ENCODE results near the gene OGFOD3. TPM values are rescaled to one million over a fixed set of nuclear protein-coding genes. Genes with fewer than 3 reads are reported as not detected.

The OGFOD3 gene
- total RNA-seq, 1 donor from 2014 or later = 63.9 TPM

DNA sequence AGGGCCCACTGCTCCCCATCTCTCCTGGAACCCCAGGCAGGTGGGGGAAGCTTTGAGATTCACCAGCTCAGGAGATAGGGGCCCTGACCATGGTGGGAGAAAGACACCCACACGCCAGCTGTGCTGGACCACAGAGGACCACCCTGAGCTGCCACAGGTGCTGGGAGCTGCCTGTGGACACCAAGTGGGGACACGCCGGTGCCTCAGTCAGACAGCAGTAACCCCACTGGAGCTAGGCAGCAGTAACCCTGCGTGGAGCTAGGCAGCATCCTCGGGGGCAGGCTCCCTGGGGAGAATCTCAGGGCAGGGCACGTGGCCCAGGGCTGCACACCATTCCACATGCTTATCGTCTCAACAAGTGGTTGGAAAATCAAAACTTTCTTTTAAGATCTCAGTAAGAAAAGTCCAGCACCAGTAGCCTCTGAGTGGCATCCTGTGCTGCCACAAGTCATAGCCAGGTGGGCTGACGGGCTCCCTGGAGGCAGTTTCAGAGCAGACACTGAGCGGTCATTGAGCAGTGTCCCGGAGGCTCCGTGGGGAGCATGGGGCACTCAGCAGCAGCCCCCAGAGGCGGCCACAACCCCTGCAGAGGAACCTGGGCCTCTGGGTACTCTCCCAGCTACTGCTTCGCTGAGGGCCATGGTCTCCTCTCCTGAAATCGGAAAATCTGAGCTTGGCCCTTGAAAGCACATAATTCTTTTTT is 8.2 kb downstream of the OGFOD3 start:
- DNase-seq (ENCODE audit: low read depth) = no peak
- TF ChIP-seq CTCF (conservative IDR thresholded peaks at IDR 0.05; ENCODE audit: low read depth, low read length) = no peak
- no peak overlapping the region for H3K4me3 ChIP-seq (ENCODE audit: low read depth, low read length)

GRCh38 chr17:82408938-82409318 is 9.5 kb downstream of the OGFOD3 start:
- no peak for DNase-seq (ENCODE audit: low read depth)
- no peak for TF ChIP-seq CTCF (conservative IDR thresholded peaks at IDR 0.05; ENCODE audit: low read depth, low read length)

GRCh38 chr17:82408288-82408937 is 10.0 kb downstream of the OGFOD3 start:
- TF ChIP-seq CTCF (conservative IDR thresholded peaks at IDR 0.05; ENCODE audit: low read depth, low read length) = no peak
- DNase-seq (ENCODE audit: low read depth) = no peak
- no peak overlapping the region for H3K4me3 ChIP-seq (ENCODE audit: low read depth, low read length)

More at GRCh38 chr17:82408938-82409318, 9.5 kb downstream of the OGFOD3 start:
- no peak overlapping the region for H3K4me3 ChIP-seq (ENCODE audit: low read depth, low read length)

- DNase-seq (ENCODE audit: low read depth) = no peak
- H3K4me3 ChIP-seq (ENCODE audit: low read depth, low read length) = no peak overlapping the region
- TF ChIP-seq CTCF (conservative IDR thresholded peaks at IDR 0.05; ENCODE audit: low read depth, low read length) = no peak
Observed at GRCh38 chr17:82407255-82407654, 11.1 kb downstream of the OGFOD3 start.

DNA sequence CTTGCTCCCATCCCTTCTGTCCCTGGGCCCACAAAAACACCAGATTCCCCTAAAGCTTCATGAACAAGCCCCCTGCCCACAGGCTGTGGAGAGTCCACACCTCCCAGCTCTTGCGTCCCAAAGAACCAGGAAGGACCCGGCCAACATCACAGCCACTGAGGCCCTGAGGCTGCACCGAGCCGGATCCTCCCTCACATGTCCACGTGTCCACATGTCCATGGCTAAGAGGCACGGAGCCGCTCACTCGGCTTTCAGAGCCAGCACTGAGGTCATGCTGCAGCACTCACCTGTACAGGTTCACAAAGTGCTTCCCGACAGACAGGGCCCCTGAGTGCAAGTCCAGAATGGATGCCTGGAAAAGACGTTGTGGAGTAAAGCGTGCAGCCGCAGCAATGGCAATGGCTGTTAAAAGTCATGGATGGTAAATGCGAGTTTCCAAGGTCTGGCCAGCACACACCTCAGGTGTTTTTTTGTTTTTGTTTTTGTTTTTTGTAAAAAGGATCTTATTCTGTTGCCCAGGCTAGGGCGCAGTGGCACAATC is 12.2 kb downstream of the OGFOD3 start:
- no peak for DNase-seq (ENCODE audit: low read depth)
- H3K4me3 ChIP-seq (ENCODE audit: low read depth, low read length) = no peak overlapping the region
- no peak for TF ChIP-seq CTCF (conservative IDR thresholded peaks at IDR 0.05; ENCODE audit: low read depth, low read length)

- TF ChIP-seq CTCF (conservative IDR thresholded peaks at IDR 0.05; ENCODE audit: low read depth, low read length) = no peak
- no peak overlapping the region for H3K4me3 ChIP-seq (ENCODE audit: low read depth, low read length)
- DNase-seq (ENCODE audit: low read depth) = no peak
Observed at GRCh38 chr17:82405051-82405450, 13.3 kb downstream of the OGFOD3 start.
